HG03135 (cell line): ENCODE measurements around the gene ARHGEF26.

Experiments
- ATAC-seq: cut with Tn5 transposase; IDR thresholded peaks from one replicate; pipeline ENCODE4 v1.9.1; 2021; ENCODE audit warnings: mild to moderate bottlenecking, moderate library complexity; ENCODE audit not compliant: unreplicated experiment

The ARHGEF26 gene

GRCh38 chr3:154193000-154193615, 71.9 kb downstream of the ARHGEF26 start:
- ATAC-seq = no peak

- ATAC-seq = no peak
Observed at GRCh38 chr3:154194877-154195276, 73.7 kb downstream of the ARHGEF26 start.

DNA sequence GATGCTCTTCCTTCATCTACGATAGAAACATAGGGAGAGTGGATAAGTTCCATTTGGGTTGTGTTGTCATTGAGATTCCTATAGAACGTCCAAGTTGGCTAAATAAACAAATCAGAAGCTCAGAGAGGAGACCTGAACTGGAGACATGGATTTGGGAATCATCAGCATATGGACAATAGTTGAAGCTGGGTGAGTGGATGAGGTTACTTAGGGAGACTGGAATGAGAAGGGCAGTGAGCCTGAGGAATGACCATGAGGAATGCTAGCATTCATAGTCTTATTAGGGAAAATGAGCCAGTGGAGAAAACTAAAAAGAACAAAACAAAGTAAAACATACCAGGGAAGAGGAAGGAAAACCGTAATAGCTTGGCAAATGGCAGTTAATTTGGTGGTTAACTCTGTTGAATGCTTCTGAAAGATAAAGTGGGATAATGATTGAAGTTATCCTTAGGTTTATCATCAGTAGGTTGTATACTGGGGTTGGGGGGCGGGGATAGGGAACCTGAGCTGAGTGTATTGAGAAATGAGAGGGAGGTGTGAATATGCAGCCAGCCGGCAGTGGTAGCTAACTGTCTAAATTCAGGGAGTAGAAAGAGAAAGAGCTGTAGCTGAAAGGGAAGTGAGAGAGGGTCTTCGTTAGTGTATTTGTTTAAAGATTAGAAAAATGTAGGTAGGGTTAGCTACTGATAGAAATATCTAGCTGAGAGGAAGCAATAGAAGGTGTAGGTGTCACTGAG, 74.6 kb downstream of the ARHGEF26 start:
- ATAC-seq = no peak

GRCh38 chr3:154197751-154198150, 76.6 kb downstream of the ARHGEF26 start:
- no peak for ATAC-seq

- ATAC-seq = no peak
Observed at GRCh38 chr3:154209499-154209898, 88.3 kb downstream of the ARHGEF26 start.

- ATAC-seq = no peak
Observed at GRCh38 chr3:154210986-154211385, 89.8 kb downstream of the ARHGEF26 start.

GRCh38 chr3:154214306-154214705, 93.1 kb downstream of the ARHGEF26 start:
- ATAC-seq = no peak

- ATAC-seq = no peak
Observed at GRCh38 chr3:154217671-154218070, 96.5 kb downstream of the ARHGEF26 start.

DNA sequence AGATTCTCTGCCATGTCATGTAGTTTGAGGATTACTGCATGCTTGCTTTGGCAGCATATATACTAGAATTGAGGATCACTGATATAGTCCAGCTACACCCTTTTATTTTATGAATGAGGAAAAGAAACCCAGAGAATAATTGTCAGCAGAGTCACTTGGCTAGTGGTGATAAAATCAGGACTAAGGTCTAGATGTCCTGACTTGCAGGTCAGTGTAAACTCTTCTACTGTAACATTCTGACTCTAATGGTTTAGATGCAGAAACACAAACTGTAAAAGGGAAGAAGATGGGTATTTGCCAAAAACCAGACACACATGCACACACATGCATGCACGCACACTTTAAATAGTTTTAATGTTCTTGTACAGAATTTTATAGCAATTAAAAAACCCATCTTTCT, 97.5 kb downstream of the ARHGEF26 start:
- ATAC-seq = no peak

GRCh38 chr3:154220462-154220861, 99.3 kb downstream of the ARHGEF26 start:
- no peak for ATAC-seq

- no peak for ATAC-seq
Observed at GRCh38 chr3:154223519-154223918, 102.3 kb downstream of the ARHGEF26 start.

- ATAC-seq = no peak
Observed at GRCh38 chr3:154224366-154224765, 103.2 kb downstream of the ARHGEF26 start.

- ATAC-seq = no peak
Observed at GRCh38 chr3:154224866-154225265, 103.7 kb downstream of the ARHGEF26 start.

GRCh38 chr3:154225536-154225935, 104.3 kb downstream of the ARHGEF26 start:
- no peak for ATAC-seq

GRCh38 chr3:154227531-154227930, 106.3 kb downstream of the ARHGEF26 start:
- ATAC-seq = no peak

DNA sequence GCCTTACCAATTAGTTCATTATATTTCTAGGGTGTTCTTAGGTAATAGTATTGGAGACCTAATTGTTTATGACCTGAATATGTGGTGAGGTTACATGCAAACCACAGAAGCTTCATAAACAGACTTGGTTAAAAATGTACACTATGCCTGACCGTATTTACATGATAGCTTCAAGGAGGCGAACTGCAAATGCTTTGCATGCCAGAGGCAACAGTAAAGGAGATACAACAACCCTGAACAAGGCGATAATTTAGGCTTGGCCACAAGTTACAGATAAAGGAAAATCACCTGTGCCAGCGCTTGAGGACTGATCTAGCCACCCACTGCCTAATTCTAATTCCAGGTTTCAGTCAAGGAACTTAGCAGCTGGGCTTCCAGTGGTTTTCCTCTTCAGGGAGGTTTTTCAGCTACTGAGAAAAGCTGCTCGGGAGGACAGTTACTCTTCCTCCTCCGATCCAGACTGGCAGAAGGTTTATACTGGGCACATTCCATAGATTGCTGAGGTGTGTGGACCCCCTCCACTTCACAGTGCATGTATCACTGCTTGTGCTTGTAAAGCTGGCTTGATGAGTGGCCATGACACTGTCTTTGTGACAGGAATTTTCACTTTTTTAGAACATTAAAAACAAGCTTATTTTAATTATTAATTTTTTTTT, 107.5 kb downstream of the ARHGEF26 start:
- no peak for ATAC-seq

DNA sequence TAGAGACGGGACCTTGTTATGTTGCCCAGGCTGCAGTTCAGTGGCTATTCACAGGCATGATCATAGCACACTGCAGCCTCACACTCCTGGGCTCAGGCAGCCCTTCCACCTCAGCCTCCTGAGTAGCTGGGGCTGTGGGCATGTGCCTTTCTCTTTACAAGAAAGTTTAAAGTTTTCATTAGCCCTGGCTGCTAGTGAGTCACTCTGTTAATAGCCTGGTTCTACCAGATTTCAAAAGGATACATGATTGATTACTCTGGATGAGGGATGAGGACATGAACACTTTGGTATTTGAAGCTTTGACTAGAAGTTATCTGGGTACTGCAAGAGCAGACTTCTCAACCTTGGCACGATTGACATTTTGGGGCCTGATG, 108.0 kb downstream of the ARHGEF26 start:
- no peak for ATAC-seq

DNA sequence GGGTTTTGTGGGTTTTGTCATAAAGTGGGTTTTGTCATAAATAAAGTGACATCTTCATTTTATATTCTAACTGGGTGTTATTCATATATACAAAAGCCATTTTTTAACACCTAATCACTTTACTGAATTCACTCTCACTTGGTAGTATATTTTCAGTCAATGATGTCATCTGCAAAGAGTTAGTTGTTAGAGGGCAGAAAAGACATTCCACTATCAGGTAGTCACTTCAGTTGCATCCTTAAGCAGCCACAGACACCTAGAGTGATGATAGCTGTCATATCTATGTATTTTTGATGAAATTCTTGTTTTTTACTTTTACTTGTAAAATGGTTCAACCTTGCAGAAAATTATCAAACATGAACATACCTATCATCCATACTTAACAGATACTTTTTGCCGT, 114.1 kb downstream of the ARHGEF26 start:
- no peak for ATAC-seq

DNA sequence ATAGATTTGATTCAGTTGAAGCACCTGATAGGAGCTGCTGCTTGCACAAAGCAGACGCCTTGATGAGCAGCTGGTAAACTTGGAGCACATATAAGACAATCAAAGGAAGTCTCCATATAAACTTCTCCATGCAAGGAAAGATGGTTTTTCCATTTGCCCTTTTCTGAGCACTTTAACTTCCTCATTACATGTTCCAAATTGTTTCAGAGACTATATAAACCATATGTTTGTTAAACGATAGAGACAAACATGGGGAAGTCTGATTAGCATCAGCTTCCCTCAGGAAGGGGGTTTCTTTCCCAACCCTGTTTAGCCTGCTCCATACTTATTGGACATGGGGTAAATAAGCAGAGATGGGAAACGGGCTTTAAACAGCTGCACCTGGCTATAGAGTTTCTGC, 115.1 kb downstream of the ARHGEF26 start:
- ATAC-seq = no peak

GRCh38 chr3:154240235-154240634, 119.0 kb downstream of the ARHGEF26 start:
- ATAC-seq = no peak

GRCh38 chr3:154241496-154241895, 120.3 kb downstream of the ARHGEF26 start:
- no peak for ATAC-seq

GRCh38 chr3:154242766-154243165, 121.6 kb downstream of the ARHGEF26 start:
- ATAC-seq = no peak
